SK-N-SH treated with all-trans-retinoic acid at 6 μM for 48 hours (cell line): ENCODE results near the gene ECEL1.

Experiments used
- GLIS3 ChIP-seq: fragments of 250-450 bp; sonication (Bioruptor Pico); IDR thresholded peaks from 2 replicates; pipeline ENCODE4 v1.5.0; 2020; ENCODE audit warnings: mild to moderate bottlenecking, moderate library complexity
- ISL1 ChIP-seq: fragments of 250-450 bp; sonication (Bioruptor Pico); IDR thresholded peaks from 2 replicates; pipeline ENCODE4 v2.1.2; 2022; ENCODE audit warnings: mild to moderate bottlenecking, moderate library complexity
- TSHZ2 ChIP-seq: fragments of 250-450 bp; sonication (Bioruptor Pico); IDR thresholded peaks from 2 replicates; pipeline ENCODE4 v1.5.0; 2020; ENCODE audit warnings: mild to moderate bottlenecking, moderate library complexity

DNA sequence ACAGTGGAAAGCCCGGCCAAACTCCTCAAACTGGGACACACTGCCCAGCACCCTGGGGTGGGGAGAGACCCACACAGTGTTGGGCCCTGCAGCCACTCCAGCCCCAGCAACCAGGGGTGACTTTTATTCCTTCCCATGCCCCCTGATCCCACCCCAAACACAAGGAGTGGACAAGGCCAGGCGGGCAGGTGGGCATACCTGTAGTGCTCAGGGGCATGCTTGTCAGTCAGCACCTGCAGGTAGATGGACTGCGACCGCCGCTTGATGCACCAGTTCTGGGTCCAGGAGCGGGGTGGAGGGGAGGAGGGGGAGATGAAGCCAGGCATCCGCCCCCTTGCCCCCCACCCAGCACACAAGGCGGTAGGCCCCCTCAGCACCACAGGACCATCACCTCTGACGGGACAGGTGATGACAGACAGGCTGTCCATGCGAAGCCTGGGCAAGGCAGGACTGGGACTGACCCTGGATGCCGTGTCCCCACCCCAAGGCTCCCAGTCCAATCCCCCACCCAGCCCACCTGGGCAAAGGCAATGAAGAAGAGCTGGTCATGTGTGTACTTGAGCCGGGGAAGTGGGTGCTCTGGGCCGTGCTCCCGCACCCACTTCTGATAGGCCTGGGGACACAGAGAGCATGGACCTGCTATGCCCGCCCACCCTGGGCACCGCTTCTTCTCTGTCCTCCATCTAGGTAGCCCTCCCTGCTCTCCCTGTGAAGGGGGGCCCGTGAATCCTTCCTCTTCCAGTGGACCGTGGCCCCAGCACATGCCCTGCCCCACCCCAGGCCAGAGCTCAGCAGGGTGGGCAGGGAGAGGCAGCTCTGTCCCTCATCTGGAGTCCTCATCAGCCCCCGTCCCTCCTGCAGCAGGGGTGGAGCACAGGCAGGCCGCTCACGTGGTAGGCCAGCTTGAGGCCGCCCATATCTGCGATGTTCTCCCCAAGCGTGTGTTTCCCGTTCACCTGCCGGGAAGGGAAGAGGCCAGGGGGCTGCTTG lies 7.1 kb downstream of the ECEL1 start:
- no peak for TF ChIP-seq ISL1 (CRISPR knock-in tag)
- no peak for TF ChIP-seq TSHZ2 (CRISPR knock-in tag)
- TF ChIP-seq GLIS3 (CRISPR knock-in tag) = no peak
